Measurements from ENCODE around the gene NFKB1.

NFKB1 gene, protein sequence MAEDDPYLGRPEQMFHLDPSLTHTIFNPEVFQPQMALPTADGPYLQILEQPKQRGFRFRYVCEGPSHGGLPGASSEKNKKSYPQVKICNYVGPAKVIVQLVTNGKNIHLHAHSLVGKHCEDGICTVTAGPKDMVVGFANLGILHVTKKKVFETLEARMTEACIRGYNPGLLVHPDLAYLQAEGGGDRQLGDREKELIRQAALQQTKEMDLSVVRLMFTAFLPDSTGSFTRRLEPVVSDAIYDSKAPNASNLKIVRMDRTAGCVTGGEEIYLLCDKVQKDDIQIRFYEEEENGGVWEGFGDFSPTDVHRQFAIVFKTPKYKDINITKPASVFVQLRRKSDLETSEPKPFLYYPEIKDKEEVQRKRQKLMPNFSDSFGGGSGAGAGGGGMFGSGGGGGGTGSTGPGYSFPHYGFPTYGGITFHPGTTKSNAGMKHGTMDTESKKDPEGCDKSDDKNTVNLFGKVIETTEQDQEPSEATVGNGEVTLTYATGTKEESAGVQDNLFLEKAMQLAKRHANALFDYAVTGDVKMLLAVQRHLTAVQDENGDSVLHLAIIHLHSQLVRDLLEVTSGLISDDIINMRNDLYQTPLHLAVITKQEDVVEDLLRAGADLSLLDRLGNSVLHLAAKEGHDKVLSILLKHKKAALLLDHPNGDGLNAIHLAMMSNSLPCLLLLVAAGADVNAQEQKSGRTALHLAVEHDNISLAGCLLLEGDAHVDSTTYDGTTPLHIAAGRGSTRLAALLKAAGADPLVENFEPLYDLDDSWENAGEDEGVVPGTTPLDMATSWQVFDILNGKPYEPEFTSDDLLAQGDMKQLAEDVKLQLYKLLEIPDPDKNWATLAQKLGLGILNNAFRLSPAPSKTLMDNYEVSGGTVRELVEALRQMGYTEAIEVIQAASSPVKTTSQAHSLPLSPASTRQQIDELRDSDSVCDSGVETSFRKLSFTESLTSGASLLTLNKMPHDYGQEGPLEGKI

DNA sequence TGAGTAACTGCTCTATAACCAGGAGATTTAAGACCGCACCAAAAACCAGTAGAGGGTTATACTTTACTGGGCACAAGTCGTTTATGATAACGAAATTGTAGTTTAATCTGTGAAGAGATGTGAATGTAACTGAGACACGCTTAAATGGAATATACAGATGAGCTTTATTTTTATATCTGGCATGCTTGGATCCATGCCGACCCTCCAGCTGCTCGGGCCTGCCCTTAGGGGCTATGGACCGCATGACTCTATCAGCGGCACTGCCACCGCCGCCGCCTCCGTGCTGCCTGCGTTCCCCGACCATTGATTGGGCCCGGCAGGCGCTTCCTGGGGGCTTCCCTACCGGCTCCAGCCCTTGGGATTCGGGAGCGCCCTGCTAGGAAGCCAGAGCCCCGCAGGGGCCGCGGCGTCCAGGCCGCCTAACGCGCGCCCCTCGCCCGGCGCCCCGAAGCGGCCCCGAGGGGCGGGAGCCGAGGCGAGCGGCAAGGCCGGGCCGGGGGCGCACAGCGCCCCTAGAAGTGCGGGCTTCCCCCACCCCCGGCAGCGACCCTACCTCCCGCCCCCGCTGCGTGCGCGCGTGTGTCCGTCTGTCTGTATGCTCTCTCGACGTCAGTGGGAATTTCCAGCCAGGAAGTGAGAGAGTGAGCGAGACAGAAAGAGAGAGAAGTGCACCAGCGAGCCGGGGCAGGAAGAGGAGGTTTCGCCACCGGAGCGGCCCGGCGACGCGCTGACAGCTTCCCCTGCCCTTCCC lies at the start of gene NFKB1:
Gene NFKB1 (plus strand): TSS at position 664 of the 751 bp plus-strand sequence. CDS start 24,160 bp downstream, outside the sequence.
- H3K9ac ChIP-seq (ENCODE audit: low read depth in 1 of 2, low read length in 2 of 2) = peak within 1 kb of the TSS; percentile 89 to 91
- H3K9me3 ChIP-seq (ENCODE audit: control insufficient read depth in 2 of 2, low read length in 2 of 2) = no peaks in the 10 kb centered on the region
- H3K4me3 ChIP-seq (ENCODE audit: low read length in 2 of 2) = peak within 1 kb of the TSS; percentile 97 to 99
- peaks cover 17 to 20% of the 10 kb centered on the region in 2 donors for H3K4me1 ChIP-seq (ENCODE audit: control insufficient read depth in 2 of 2, insufficient read depth in 2 of 2, low read length in 2 of 2)
- H3K27ac ChIP-seq (ENCODE audit: low read depth in 2 of 2, low read length in 2 of 2) = peak within 1 kb of the TSS; percentile 96 to 98
- no peaks in the 10 kb centered on the region for H3K36me3 ChIP-seq (ENCODE audit: control insufficient read depth in 2 of 2, insufficient read depth in 2 of 2, low read length in 2 of 2)
- H3K27me3 ChIP-seq (ENCODE audit: control insufficient read depth in 2 of 2, insufficient read depth in 2 of 2, low read length in 2 of 2) = no peaks in the 10 kb centered on the region

DNA sequence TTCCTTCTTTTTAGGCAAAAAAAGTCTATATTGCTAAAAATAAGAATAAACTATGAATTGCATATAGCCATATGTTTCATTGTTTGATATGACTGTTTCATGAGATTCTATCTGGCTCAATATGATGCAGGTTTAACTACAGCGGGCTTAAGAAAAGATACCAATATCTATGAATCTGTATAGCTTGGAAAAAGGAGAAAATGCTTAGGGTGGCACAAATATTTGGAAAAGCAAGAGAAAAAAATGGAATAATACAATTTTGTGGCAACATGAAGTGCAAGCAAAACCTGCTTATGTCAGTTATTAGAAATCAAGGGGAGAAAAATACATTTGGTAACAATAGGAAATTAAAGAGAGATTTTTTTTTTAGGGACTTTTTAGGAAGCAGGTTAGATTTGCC lies 48.3 kb upstream of the NFKB1 start:
- Histone ChIP-seq H3K9me3 (ENCODE audit: control insufficient read depth in 2 of 2, low read length in 2 of 2) (no peaks in the 10 kb centered on the region), H3K27ac (ENCODE audit: low read depth in 2 of 2, low read length in 2 of 2) (no peak overlapping the region), H3K4me1 (ENCODE audit: control insufficient read depth in 2 of 2, insufficient read depth in 2 of 2, low read length in 2 of 2) (peaks cover 9 to 11% of the 10 kb centered on the region in 2 donors), H3K27me3 (ENCODE audit: control insufficient read depth in 2 of 2, insufficient read depth in 2 of 2, low read length in 2 of 2) (no peaks in the 10 kb centered on the region), H3K4me3 (ENCODE audit: low read length in 2 of 2) (no peak overlapping the region), H3K9ac (ENCODE audit: low read depth in 1 of 2, low read length in 2 of 2) (no peak overlapping the region), H3K36me3 (ENCODE audit: control insufficient read depth in 2 of 2, insufficient read depth in 2 of 2, low read length in 2 of 2) (no peaks in the 10 kb centered on the region)

DNA sequence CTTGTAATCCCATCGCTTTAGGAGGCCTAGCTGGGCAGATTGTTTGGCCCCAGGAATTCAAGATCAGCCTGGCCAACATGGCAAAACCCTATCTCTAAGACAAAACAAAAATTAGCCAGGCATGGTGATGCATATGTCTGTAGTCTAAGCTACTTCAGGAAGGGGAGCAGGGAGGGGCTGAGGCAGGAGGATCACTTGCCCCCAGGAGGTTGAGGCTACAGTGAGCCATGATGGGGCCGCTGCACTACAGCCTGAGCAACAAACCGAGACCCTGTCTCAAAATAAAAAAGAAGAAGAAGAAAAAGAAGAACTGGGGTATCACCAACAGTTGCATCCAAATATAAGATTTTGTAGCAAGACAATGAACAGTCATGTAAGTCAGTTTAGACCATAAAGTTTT lies 47.3 kb upstream of the NFKB1 start:
- Histone ChIP-seq H3K9ac (ENCODE audit: low read depth in 1 of 2, low read length in 2 of 2) (no peak overlapping the region), H3K4me3 (ENCODE audit: low read length in 2 of 2) (no peak overlapping the region), H3K9me3 (ENCODE audit: control insufficient read depth in 2 of 2, low read length in 2 of 2) (no peaks in the 10 kb centered on the region), H3K36me3 (ENCODE audit: control insufficient read depth in 2 of 2, insufficient read depth in 2 of 2, low read length in 2 of 2) (no peaks in the 10 kb centered on the region), H3K27me3 (ENCODE audit: control insufficient read depth in 2 of 2, insufficient read depth in 2 of 2, low read length in 2 of 2) (no peaks in the 10 kb centered on the region), H3K4me1 (ENCODE audit: control insufficient read depth in 2 of 2, insufficient read depth in 2 of 2, low read length in 2 of 2) (peaks cover 9 to 11% of the 10 kb centered on the region in 2 donors), H3K27ac (ENCODE audit: low read depth in 2 of 2, low read length in 2 of 2) (no peak overlapping the region)

DNA sequence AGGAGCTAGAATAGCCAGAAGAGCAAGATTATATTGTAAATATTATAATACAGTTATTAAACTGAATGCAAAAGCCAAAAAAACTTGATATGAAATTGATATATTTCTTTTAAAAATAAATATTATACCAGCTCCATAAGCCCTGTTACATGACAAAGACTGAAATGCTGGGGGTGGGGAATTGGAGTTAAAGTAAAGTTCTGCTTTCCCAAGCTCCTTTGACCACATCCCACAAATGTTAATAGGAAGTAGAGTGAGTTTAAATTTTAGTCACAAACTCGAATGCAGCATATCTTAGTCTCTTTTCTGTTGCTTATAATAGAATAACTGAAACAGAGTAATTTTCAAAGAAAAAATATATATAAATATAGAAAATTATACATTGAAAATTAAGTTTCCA lies 46.9 kb upstream of the NFKB1 start:
- no peaks in the 10 kb centered on the region for H3K36me3 ChIP-seq (ENCODE audit: control insufficient read depth in 2 of 2, insufficient read depth in 2 of 2, low read length in 2 of 2)
- no peak overlapping the region for H3K9ac ChIP-seq (ENCODE audit: low read depth in 1 of 2, low read length in 2 of 2)
- no peak overlapping the region for H3K27ac ChIP-seq (ENCODE audit: low read depth in 2 of 2, low read length in 2 of 2)
- H3K4me3 ChIP-seq (ENCODE audit: low read length in 2 of 2) = no peak overlapping the region
- no peaks in the 10 kb centered on the region for H3K27me3 ChIP-seq (ENCODE audit: control insufficient read depth in 2 of 2, insufficient read depth in 2 of 2, low read length in 2 of 2)
- H3K4me1 ChIP-seq (ENCODE audit: control insufficient read depth in 2 of 2, insufficient read depth in 2 of 2, low read length in 2 of 2) = peaks cover 9 to 11% of the 10 kb centered on the region in 2 donors
- H3K9me3 ChIP-seq (ENCODE audit: control insufficient read depth in 2 of 2, low read length in 2 of 2) = no peaks in the 10 kb centered on the region

DNA sequence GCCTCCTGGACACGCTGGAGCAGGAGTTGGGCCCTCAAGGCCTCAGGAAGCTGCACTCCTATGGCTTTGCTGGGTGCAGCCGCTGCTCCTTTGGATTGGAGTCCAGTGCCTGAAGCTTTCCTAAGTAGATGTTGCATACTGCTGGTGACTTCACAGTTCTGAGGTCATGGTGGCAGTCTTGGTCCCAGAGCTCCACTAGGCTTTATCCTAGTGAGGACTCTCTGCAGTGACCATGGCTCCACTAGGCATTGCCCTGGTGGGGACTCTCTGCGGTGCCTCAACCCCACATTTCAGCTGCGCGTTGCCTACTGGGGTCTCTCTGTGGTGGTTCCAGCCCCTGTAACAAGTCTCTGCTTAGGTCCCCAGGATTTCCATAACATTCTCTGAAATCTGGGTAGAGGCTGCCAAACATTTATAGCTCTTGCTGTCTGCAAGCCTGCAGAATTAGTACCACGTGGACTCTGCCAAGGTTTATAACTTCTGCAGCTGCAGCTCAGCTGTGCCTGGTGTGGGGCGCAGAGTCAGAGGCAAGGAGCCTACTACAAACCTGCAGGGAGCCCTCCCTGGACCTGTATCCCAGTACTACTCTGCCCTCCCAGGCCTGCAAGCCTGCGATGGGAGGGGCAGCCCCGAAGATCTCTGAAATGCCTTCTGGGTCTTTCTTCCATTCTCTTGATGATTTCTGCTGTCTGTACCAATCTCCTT lies 46.0 kb upstream of the NFKB1 start:
- Histone ChIP-seq H3K4me3 (ENCODE audit: low read length in 2 of 2) (peak overlapping the region in 1 of 2 donors; percentile 28), H3K9ac (ENCODE audit: low read depth in 1 of 2, low read length in 2 of 2) (no peak overlapping the region), H3K27ac (ENCODE audit: low read depth in 2 of 2, low read length in 2 of 2) (peak overlapping the region in 1 of 2 donors; percentile 27), H3K4me1 (ENCODE audit: control insufficient read depth in 2 of 2, insufficient read depth in 2 of 2, low read length in 2 of 2) (peaks cover 9 to 11% of the 10 kb centered on the region in 2 donors), H3K27me3 (ENCODE audit: control insufficient read depth in 2 of 2, insufficient read depth in 2 of 2, low read length in 2 of 2) (no peaks in the 10 kb centered on the region), H3K36me3 (ENCODE audit: control insufficient read depth in 2 of 2, insufficient read depth in 2 of 2, low read length in 2 of 2) (no peaks in the 10 kb centered on the region), H3K9me3 (ENCODE audit: control insufficient read depth in 2 of 2, low read length in 2 of 2) (no peaks in the 10 kb centered on the region)

DNA sequence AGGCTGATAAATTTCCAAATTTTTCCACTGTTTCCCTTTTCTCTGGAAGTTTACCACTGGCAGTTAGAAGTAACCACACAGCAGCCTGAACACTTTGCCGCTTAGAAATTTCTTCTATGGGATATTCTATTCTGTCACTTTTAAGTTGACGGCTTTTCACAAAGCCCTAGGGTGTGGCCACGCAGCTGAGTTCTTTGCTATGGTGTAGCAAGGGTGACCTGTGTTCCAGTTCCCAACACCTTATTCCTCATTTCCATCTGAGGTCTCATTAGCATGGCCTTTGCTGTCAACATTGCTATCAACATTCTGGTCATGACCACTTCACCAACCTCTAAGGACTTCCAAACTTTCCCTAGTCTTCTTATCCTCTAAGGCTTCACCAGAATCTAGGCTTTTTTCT lies 45.4 kb upstream of the NFKB1 start:
- Histone ChIP-seq H3K9me3 (ENCODE audit: control insufficient read depth in 2 of 2, low read length in 2 of 2) (no peaks in the 10 kb centered on the region), H3K4me3 (ENCODE audit: low read length in 2 of 2) (no peak overlapping the region), H3K36me3 (ENCODE audit: control insufficient read depth in 2 of 2, insufficient read depth in 2 of 2, low read length in 2 of 2) (no peaks in the 10 kb centered on the region), H3K27me3 (ENCODE audit: control insufficient read depth in 2 of 2, insufficient read depth in 2 of 2, low read length in 2 of 2) (no peaks in the 10 kb centered on the region), H3K9ac (ENCODE audit: low read depth in 1 of 2, low read length in 2 of 2) (no peak overlapping the region), H3K4me1 (ENCODE audit: control insufficient read depth in 2 of 2, insufficient read depth in 2 of 2, low read length in 2 of 2) (peaks cover 9 to 11% of the 10 kb centered on the region in 2 donors), H3K27ac (ENCODE audit: low read depth in 2 of 2, low read length in 2 of 2) (no peak overlapping the region)

DNA sequence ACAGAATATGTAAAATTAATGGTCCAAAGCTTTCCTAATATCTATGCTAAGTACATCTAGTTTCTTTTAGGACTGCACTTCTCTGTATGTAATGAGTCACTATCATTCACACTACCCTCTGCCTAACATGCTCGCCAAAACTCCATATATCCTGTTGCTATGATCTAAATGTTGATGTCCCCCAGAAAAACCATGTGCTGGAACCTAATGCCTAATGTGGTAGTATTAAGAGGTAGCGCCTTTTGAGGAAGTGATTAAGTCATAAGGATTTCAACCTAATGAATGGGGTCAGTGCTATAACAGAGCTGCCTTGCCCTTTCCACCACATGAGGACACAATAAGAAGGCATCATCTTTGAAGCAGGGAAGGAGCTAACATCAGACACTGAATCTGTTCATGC lies 34.9 kb upstream of the NFKB1 start:
- no peaks in the 10 kb centered on the region for H3K36me3 ChIP-seq (ENCODE audit: control insufficient read depth in 2 of 2, insufficient read depth in 2 of 2, low read length in 2 of 2)
- no peak overlapping the region for H3K9ac ChIP-seq (ENCODE audit: low read depth in 1 of 2, low read length in 2 of 2)
- no peak overlapping the region for H3K27ac ChIP-seq (ENCODE audit: low read depth in 2 of 2, low read length in 2 of 2)
- H3K4me1 ChIP-seq (ENCODE audit: control insufficient read depth in 2 of 2, insufficient read depth in 2 of 2, low read length in 2 of 2) = no peaks in the 10 kb centered on the region
- no peaks in the 10 kb centered on the region for H3K9me3 ChIP-seq (ENCODE audit: control insufficient read depth in 2 of 2, low read length in 2 of 2)
- no peaks in the 10 kb centered on the region for H3K27me3 ChIP-seq (ENCODE audit: control insufficient read depth in 2 of 2, insufficient read depth in 2 of 2, low read length in 2 of 2)
- H3K4me3 ChIP-seq (ENCODE audit: low read length in 2 of 2) = no peak overlapping the region

DNA sequence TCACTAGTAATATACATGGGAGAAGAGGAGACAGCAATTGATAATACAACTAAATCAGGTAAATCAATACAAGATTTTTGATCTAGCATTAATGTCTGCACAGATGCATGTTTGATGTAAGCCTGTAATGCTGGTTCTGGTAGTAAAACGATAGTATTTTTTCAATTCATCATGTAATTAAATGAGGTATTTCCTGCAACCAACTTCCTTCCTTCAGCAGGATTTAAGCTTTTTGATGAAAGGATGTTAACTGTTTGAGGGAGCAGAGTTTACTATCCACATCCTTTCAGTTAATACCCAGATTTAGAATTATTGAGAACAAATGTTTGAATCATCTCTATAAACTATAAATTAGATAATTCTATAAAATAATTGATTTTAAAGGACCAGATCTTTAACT lies 31.4 kb upstream of the NFKB1 start:
- Histone ChIP-seq H3K27me3 (ENCODE audit: control insufficient read depth in 2 of 2, insufficient read depth in 2 of 2, low read length in 2 of 2) (no peaks in the 10 kb centered on the region), H3K9ac (ENCODE audit: low read depth in 1 of 2, low read length in 2 of 2) (no peak overlapping the region), H3K4me3 (ENCODE audit: low read length in 2 of 2) (no peak overlapping the region), H3K36me3 (ENCODE audit: control insufficient read depth in 2 of 2, insufficient read depth in 2 of 2, low read length in 2 of 2) (no peaks in the 10 kb centered on the region), H3K4me1 (ENCODE audit: control insufficient read depth in 2 of 2, insufficient read depth in 2 of 2, low read length in 2 of 2) (peaks cover 5 to 9% of the 10 kb centered on the region in 2 donors), H3K9me3 (ENCODE audit: control insufficient read depth in 2 of 2, low read length in 2 of 2) (no peaks in the 10 kb centered on the region), H3K27ac (ENCODE audit: low read depth in 2 of 2, low read length in 2 of 2) (no peak overlapping the region)

DNA sequence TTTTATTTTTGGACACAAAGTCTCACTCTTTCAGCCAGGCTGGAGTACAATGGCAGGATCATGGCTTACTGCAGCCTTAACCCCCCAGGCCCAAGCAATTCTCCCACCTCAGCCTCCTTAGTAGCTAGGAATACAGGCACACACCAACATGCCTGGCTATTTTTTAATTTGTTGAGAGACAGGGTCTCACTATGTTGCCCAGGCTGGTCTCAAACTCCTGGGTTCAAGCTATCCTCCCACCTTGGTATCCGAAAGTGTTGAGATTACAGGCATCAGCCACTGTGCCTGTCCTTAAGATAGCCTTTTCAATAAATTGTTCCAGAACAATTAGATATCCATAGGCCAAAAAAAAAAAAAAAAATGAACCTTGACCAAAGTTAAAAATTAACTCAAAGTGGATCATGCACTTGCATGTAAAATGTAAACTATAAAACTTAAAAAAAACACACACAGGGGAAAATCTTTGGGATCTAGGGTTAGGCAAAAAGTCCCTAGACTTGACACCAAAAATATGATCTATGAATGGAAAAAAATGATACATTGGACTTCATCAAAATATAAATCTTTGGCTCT lies 28.6 kb upstream of the NFKB1 start:
- H3K36me3 ChIP-seq (ENCODE audit: control insufficient read depth in 2 of 2, insufficient read depth in 2 of 2, low read length in 2 of 2) = no peaks in the 10 kb centered on the region
- H3K27me3 ChIP-seq (ENCODE audit: control insufficient read depth in 2 of 2, insufficient read depth in 2 of 2, low read length in 2 of 2) = no peaks in the 10 kb centered on the region
- no peak overlapping the region for H3K9ac ChIP-seq (ENCODE audit: low read depth in 1 of 2, low read length in 2 of 2)
- no peak overlapping the region for H3K4me3 ChIP-seq (ENCODE audit: low read length in 2 of 2)
- no peaks in the 10 kb centered on the region for H3K9me3 ChIP-seq (ENCODE audit: control insufficient read depth in 2 of 2, low read length in 2 of 2)
- H3K27ac ChIP-seq (ENCODE audit: low read depth in 2 of 2, low read length in 2 of 2) = no peak overlapping the region
- peaks cover 5 to 9% of the 10 kb centered on the region in 2 donors for H3K4me1 ChIP-seq (ENCODE audit: control insufficient read depth in 2 of 2, insufficient read depth in 2 of 2, low read length in 2 of 2)

Data from mucosa of rectum (tissue), 2 donors.